HEK293T (cell line): ENCODE results near the gene PCP4L1.

Experiments used
- CTCF ChIA-PET: fragments of 350-600 bp; formaldehyde crosslinking; extraction: SDS; loops from one replicate; lab custom pipeline; 2021; ENCODE audit warnings: antibody characterized with exemption, inconsistent platforms; lab: Yijun Ruan, JAX
- POLR2A ChIA-PET: fragments of 350-600 bp; formaldehyde crosslinking; extraction: SDS; loops from one replicate; lab custom pipeline; 2020; ENCODE audit warnings: antibody characterized with exemption, inconsistent platforms; lab: Yijun Ruan, JAX
- DNase-seq: peaks from one replicate; pipeline ENCODE4 v3.0.0; 2012; ENCODE audit warnings: mixed read lengths; ENCODE audit errors: extremely low spot score
- ARNT ChIP-seq: fragments of 450-650 bp; IDR thresholded peaks from 2 replicates; pipeline ENCODE4 v1.6.1; 2017; ENCODE audit warnings: mild to moderate bottlenecking
- BHLHE40 ChIP-seq: fragments of 450-650 bp; IDR thresholded peaks from 2 replicates; pipeline ENCODE4 v1.6.1; 2016; ENCODE audit warnings: mild to moderate bottlenecking, moderate library complexity, borderline replicate concordance
- CTBP1 ChIP-seq: fragments of 450-650 bp; IDR thresholded peaks from 2 replicates; pipeline ENCODE4 v1.6.1; 2016; ENCODE audit warnings: borderline replicate concordance
- ELF4 ChIP-seq: fragments of 450-650 bp; IDR thresholded peaks from 2 replicates; pipeline ENCODE4 v1.6.1; 2017; ENCODE audit warnings: antibody characterized with exemption
- FOXA1 ChIP-seq: fragments of 450-650 bp; IDR thresholded peaks from 2 replicates; pipeline ENCODE4 v1.6.1; 2016; ENCODE audit warnings: mild to moderate bottlenecking
- FOXK2 ChIP-seq: fragments of 450-650 bp; IDR thresholded peaks from 2 replicates; pipeline ENCODE4 v1.6.1; 2016; ENCODE audit warnings: mild to moderate bottlenecking
- FOXM1 ChIP-seq: fragments of 450-650 bp; IDR thresholded peaks from 2 replicates; pipeline ENCODE4 v1.6.1; 2017; ENCODE audit warnings: mild to moderate bottlenecking, borderline replicate concordance
- HDGF ChIP-seq: fragments of 450-650 bp; IDR thresholded peaks from 2 replicates; pipeline ENCODE4 v1.6.1; 2017; ENCODE audit warnings: antibody characterized with exemption, borderline replicate concordance
- L3MBTL2 ChIP-seq: fragments of 450-650 bp; conservative IDR thresholded peaks from 2 replicates; pipeline ENCODE4 v1.6.1; 2016; ENCODE audit warnings: mild to moderate bottlenecking
- LEF1 ChIP-seq: fragments of 450-650 bp; IDR thresholded peaks from 2 replicates; pipeline ENCODE4 v1.6.1; 2017; ENCODE audit warnings: mild to moderate bottlenecking, borderline replicate concordance
- NFRKB ChIP-seq: fragments of 450-650 bp; IDR thresholded peaks from 2 replicates; pipeline ENCODE4 v1.6.1; 2016; ENCODE audit warnings: mild to moderate bottlenecking, moderate library complexity
- PKNOX1 ChIP-seq: fragments of 450-650 bp; IDR thresholded peaks from 2 replicates; pipeline ENCODE4 v1.6.1; 2016
- SP1 ChIP-seq: fragments of 450-650 bp; IDR thresholded peaks from 2 replicates; pipeline ENCODE4 v1.6.1; 2017
- SUZ12 ChIP-seq: fragments of 450-650 bp; IDR thresholded peaks from 2 replicates; pipeline ENCODE4 v1.6.1; 2016; ENCODE audit warnings: mild to moderate bottlenecking
- TARDBP ChIP-seq: fragments of 450-650 bp; IDR thresholded peaks from 2 replicates; pipeline ENCODE4 v1.6.1; 2016
- ZNF384 ChIP-seq: fragments of 450-650 bp; IDR thresholded peaks from 2 replicates; pipeline ENCODE4 v1.6.1; 2016

The PCP4L1 gene

GRCh38 chr1:161226759-161227158, 31.8 kb upstream of the PCP4L1 start:
- TF ChIP-seq SUZ12 (no peak), TARDBP (no peak), FOXA1 (no peak), ARNT (no peak), ZNF384 (no peak), ELF4 (no peak), FOXM1 (no peak), HDGF (no peak), LEF1 (no peak), PKNOX1 (no peak), BHLHE40 (no peak), L3MBTL2 (no peak), SP1 (no peak), NFRKB (no peak), FOXK2 (no peak), CTBP1 (no peak)
- DNase-seq, result no peak
- CTCF ChIA-PET, result interaction anchor here (0.5 to 2.7 kb wide), 11 partner anchors 14 to 155 kb away, joined by 3 to 10 read pairs (median 4); partner anchors contain the start of genes ADAMTS4 and NDUFS2
- POLR2A ChIA-PET, result interaction anchor here (0.9 kb wide), 1 partner anchor 25 kb away, joined by 3 read pairs; the partner anchor contains the start of gene NDUFS2

GRCh38 chr1:161227196-161227871, 31.2 kb upstream of the PCP4L1 start:
- POLR2A ChIA-PET, result interaction anchor here (0.9 kb wide), 1 partner anchor 25 kb away, joined by 3 read pairs; the partner anchor contains the start of gene NDUFS2
- DNase-seq, result peak; percentile 82
- no peak for TF ChIP-seq SP1
- TF ChIP-seq TARDBP, result no peak
- peak; percentile 65; the same call in 1 of the 2 replicates for TF ChIP-seq HDGF
- no peak for TF ChIP-seq PKNOX1
- no peak for TF ChIP-seq SUZ12
- TF ChIP-seq NFRKB, result no peak
- CTCF ChIA-PET, result interaction anchor here (0.5 to 2.7 kb wide), 11 partner anchors 13 to 155 kb away, joined by 3 to 10 read pairs (median 4); partner anchors contain the start of gene NDUFS2

- CTCF ChIA-PET, result interaction anchor here (2.7 kb wide), 1 partner anchor 63 kb away, joined by 10 read pairs; no protein-coding TSS in a partner anchor
- POLR2A ChIA-PET, result no interaction called here
- no peak for TF ChIP-seq ELF4
- TF ChIP-seq FOXM1, result no peak
- TF ChIP-seq LEF1, result no peak
- no peak for TF ChIP-seq HDGF
- no peak for TF ChIP-seq TARDBP
- TF ChIP-seq BHLHE40, result no peak
- TF ChIP-seq SP1, result no peak
- TF ChIP-seq PKNOX1, result no peak
- TF ChIP-seq ARNT, result no peak
- no peak for TF ChIP-seq SUZ12
- no peak for TF ChIP-seq CTBP1
- TF ChIP-seq FOXK2, result no peak
These were observed 30.5 kb upstream of the PCP4L1 start for GRCh38 chr1:161228032-161228431.

GRCh38 chr1:161229896-161230295, 28.6 kb upstream of the PCP4L1 start:
- TF ChIP-seq FOXA1, result no peak
- no peak for TF ChIP-seq NFRKB
- no peak for TF ChIP-seq FOXM1
- no peak for TF ChIP-seq ZNF384
- no peak for TF ChIP-seq L3MBTL2
- no peak for DNase-seq
- ChIA-PET POLR2A (no interaction called here), CTCF (interaction anchor here (0.7 to 1.7 kb wide), 4 partner anchors 61 to 152 kb away, joined by 3 to 7 read pairs (median 4); no protein-coding TSS in a partner anchor)

More at GRCh38 chr1:161228032-161228431, 30.5 kb upstream of the PCP4L1 start:
- no peak for DNase-seq

GRCh38 chr1:161230762-161231161, 27.8 kb upstream of the PCP4L1 start:
- POLR2A ChIA-PET, result no interaction called here
- no peak for DNase-seq

More at GRCh38 chr1:161230762-161231161, 27.8 kb upstream of the PCP4L1 start:
- TF ChIP-seq ARNT, result no peak
- no peak for TF ChIP-seq BHLHE40
- TF ChIP-seq LEF1, result no peak
- TF ChIP-seq FOXK2, result no peak
- TF ChIP-seq FOXM1, result no peak
- TF ChIP-seq ELF4, result no peak
- TF ChIP-seq CTBP1, result no peak
- TF ChIP-seq ZNF384, result no peak
- no peak for TF ChIP-seq SP1
- TF ChIP-seq NFRKB, result no peak
- no peak for TF ChIP-seq FOXA1
- no peak for TF ChIP-seq PKNOX1
- no peak for TF ChIP-seq TARDBP
- no peak for TF ChIP-seq SUZ12
- TF ChIP-seq HDGF, result no peak
- TF ChIP-seq L3MBTL2, result no peak
- CTCF ChIA-PET, result interaction anchor here (0.5 to 1.7 kb wide), 5 partner anchors 60 to 239 kb away, joined by 3 to 7 read pairs (median 4); no protein-coding TSS in a partner anchor
